NCI-H2196 treated with DMSO at 0.1 percent for 48 hours (cell line): ENCODE measurements around the gene SMYD1.

ENCODE experiments used
- DNase-seq: peaks from one replicate; lab custom pipeline; 2025; ENCODE audit not compliant: unreplicated experiment; lab: John Stamatoyannopoulos, UW

SMYD1 gene

DNA sequence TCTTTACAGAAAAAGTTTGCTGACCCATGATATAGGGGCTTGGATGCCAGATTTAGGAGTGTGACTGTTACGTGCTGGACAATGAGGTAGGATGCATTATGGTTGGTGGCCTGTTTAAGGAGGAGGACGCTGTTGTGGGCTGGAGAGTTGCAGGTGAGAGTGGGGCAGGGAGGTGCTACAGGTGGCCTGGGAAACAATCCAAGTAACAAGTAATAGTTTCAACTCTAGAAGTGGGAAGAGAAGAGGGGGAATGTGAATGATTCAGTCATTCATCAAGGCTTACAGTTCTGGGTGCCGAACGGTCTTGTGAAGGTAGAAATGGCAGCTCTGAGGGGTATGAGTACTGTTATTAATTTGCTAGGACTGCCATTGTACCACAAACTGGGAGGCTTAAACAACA, 54.1 kb downstream of the SMYD1 start:
- DNase-seq = no peak

DNA sequence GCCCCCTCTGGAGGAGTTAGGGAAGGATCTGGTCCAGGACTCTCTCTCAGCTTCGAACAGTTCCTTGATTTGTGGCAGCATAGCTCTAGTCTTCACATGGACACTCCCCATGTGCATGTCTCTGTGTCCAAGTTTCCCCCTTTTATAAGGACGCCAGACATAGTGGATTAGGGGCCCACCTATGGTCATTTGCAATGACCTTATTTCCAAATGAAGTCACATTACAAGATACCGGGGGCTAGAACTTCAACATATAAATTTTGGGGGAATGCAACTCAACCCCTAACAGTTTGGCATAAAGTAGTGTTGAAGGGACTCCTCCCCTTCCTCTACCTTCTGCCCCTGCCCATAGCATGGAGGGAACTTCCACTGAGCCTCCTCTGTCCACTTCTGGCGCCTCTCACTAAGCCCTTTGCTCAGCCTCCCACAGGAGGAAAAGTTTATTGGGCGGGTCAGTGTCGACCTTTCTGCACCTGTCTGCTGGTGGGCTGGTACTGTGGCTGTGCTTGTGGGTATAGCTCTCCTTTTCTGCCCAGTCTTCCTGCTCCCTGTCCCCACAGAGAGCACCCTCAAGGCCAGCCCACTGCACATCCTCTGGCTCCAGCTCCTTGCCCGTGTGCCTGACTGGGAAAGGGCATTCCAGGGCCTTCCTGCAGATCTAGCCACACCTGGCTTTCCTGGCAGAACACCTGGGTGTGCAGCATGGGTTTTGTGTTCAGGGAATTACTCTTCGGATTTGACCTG, 54.7 kb downstream of the SMYD1 start:
- DNase-seq = no peak

- DNase-seq = no peak
Measured at GRCh38 chr2:88123164-88123974, 55.7 kb downstream of the SMYD1 start.

DNA sequence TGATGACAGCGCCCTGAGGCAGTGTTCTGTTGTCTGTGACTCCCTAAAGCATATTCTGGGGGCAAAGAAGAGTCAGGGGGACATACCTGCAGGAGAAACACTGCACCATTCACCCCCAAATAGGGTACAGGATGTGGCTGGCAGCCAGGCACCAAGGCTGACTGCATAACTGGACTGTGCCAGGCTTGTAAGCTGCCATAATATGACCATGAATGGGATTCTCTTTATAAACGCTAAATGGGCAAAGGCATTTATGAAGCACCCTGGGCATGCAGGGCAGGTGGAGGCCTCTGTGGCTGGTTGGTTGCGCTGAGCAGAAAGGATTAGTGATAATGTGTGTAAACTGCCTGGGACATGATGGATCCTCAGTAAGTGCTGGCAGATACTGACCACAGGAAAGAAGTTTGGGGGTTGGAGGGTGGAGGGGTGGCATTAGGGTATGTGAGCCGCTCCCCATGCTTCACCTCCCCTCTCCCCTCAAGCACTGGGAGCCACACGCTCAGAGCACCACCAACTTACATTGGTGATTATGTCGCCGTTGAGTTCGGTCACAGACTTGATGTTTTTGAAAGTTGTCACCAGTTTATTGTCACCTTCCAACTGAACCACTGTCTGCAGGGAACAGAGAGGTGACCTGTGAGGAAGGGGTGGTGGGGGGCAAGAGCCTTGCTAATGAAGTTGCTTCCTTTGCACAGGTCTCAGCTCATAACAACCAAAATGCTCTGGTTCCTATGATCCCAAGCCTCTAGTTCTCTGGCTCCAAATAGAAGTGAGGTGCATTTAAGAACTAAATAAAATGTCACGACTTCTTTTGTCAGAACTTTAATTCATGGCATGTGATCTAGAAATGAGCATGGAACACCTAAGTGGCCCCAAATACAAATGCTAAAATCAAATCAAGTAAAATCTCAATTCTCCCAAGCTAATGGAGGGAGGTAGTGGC, 56.6 kb downstream of the SMYD1 start:
- DNase-seq = no peak

GRCh38 chr2:88125344-88125923, 57.8 kb downstream of the SMYD1 start:
- no peak for DNase-seq

- no peak for DNase-seq
Measured at GRCh38 chr2:88125924-88126771, 58.5 kb downstream of the SMYD1 start.

DNA sequence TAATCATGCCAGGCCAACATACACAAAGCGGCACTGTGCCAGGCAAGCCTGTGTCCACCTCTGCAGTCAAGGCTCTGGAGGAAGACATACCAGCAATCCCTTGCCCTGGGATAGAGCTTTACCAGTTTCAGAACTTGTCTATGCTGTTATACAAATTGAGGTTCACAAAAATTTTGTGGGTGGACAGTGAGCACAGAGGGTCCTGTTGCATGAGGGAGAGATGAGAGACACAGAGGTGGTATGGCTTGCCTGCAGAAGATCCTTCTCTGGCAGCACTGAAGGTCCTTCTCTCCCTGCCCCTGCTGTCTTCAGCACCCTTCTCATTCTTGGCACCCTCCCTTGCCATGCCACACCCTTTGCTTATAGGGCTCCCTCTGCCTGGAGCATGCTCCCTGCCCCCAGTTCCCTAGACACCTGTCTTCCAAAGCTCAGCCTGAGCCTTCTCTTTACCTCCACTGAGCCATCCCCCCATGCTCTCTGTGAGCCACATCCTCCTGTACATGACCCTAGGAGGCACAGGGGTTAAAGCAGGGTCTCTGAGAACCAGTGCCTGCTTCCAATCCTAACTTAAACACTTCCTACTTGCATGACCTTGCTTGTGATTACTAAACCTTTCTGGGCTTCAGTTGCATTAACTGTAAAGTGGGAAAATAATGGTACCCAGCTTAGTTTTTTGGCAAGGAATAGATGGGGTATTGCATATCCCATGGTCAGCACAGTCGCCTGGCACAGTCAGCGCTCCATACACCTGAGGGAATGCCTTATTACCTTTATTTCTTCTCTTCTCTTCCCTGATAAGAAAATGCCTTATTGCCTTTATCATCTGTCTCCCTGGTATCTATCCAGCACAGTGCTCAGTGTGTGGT, 59.4 kb downstream of the SMYD1 start:
- DNase-seq = no peak

- DNase-seq = no peak
Measured at GRCh38 chr2:88127638-88127887, 59.9 kb downstream of the SMYD1 start.

DNA sequence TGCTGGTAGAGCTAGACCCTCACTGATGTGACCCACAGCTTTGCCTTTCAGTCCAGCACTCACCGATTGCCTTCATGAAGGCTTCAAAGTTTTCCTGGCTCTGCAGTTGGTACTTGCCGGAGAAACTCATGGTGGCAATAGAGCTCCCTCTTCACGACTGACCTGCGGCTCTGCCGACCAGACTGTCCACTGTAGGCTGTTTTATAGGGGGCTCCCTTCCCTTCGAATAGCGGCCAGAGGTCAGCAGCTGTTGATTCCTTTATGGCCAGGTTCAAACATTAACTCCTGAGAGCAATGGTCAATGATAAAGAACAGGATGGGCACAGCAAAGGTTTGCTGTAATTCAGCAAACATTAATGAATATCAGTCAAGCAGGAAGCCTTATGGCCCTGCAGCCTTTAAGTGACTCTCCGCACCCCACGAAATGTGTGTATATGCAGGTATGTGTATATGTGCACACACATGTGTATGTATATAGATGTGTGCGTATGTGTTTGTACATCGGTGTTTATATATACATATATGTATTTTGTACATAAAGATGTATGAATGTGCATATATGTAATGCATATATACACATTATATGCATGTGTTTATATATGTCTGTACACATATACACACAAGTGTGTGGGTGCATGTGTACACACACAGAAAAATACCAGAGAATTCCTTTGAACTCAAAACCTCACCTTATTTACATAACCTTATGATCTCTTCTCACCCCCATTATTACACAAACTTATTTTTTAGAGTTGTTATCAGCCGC, 60.4 kb downstream of the SMYD1 start, which contains the start of gene FABP1:
Gene FABP1 (minus strand): TSS at position 175 of the 766 bp plus-strand sequence. CDS start 45 bp downstream, at position 130.
- no peak for DNase-seq

DNA sequence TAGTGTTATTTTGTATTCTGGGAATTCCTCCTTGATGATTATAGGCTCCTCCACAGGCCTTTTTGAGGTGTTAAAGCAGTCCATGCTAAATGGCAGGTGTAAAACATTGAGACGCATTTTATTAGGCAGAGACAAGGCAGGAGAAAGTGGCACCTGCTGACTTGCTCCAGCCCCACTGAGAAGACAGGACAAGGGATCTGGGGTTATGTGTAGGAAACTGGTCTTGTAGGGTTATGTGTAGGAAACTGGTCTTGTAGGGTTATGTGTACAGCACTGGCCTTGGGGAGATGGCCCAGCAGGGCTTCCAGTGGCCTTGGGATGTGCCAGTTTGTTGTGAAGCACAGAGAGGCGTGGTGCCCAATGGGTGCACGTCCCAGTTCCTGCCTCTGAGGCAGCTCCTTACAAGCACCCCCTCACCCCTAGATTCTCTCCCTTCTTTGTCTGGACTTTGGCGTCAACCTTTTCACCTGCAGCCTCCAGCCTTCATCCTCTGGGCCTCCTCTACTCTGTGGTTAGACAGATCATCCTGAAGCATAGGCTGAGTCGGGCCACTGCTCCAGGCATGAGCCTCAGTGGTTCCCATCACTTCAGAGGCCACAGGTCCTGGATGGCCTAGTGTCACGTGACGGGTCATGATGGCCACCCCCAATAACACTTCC, 61.2 kb downstream of the SMYD1 start:
- no peak for DNase-seq

DNA sequence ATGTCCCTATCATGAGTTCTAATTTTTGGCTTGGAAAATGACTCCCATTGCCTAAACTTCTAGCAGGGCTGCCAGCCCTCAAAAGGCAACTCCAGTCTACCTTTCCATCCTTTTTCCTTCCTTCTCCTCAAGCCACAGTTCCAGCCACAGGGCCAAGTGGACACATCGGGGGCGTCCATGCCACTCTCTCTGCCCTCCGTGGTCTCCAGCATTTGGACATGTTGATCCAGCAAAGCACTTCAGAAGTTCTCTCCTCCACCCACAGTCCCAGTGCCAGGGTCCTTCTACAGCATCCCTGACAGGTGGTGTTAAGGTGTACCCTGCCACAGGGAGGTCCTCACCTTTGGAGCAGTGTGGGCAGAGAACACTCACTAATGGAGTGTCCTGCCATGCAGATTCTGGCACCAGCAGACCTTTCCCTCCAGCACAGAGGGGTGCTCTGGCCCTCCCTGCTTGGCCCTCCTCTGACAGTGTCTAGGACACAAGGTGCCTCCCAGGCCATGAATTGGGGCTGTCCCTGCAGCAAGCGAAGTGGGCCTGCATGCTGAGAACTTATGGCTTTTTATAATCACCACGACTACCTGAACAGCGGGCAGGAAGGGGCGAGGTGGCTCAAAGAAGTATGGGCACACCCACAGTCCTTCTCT, 61.8 kb downstream of the SMYD1 start:
- no peak for DNase-seq

GRCh38 chr2:88131201-88131998, 63.8 kb downstream of the SMYD1 start:
- DNase-seq = no peak

DNA sequence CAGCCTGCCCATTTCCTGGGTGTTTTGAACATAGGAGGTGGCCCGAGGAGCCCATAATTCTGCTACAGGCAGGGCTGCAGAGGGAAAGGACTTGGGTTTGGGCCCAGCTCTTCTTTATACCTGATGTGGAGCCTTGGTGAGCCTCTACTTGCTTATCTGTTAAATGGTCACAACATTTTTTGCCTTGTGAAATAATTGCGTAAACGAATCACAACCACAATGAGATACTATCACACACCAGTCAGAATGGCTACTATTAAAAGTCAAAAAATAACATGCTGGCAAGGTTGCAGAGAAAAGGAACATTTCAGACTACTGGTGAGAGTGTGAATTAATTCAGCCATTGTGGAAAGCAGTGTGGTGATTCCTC, 64.4 kb downstream of the SMYD1 start:
- DNase-seq = no peak

- DNase-seq = no peak
Measured at GRCh38 chr2:88133875-88134274, 66.2 kb downstream of the SMYD1 start.

DNA sequence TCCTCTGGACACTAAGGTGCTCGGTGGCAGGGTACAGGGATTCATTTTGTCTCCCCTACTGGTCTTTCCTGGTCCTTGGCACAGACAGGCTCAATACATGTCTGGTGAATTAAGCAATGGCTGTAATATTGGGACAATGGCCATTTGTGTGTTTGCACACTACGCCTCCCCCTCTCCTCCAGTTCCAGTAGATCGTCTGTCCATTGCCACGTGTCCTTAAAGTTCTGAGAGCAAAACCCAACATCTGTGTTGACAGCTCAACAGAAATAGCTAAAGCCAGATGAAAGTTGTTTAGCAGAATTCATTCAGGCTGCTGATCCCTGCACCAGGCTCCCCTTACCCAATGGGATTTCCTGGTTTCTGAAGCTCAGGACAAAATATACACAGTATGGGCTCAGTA, 69.2 kb downstream of the SMYD1 start:
- DNase-seq = no peak

GRCh38 chr2:88137833-88138232, 70.2 kb downstream of the SMYD1 start:
- no peak for DNase-seq

DNA sequence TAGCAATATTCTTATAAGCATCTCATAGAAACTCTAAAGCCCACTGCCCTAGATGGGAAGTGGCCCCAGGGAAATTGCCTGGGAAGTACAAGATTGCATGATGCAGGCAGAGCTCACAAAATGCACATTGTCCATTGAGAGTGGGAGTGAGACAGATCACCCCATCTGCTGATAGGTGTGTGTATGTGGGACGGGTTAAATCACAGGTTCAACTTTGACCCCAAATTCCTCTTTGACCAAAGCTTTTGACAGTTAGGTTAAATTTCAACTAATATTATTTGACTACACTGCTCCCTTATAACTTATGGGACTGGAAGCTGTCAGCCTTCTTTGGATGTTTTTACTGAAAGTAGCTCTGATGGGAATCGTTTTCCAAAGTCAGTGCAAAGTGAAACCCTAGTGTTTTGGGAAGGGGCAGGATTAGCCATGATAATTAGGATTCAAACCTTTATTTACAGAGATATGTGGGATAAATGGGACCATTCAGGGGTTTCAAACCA, 71.6 kb downstream of the SMYD1 start:
- no peak for DNase-seq
